Heart right ventricle (tissue), 16 donors: ENCODE results near the gene MMP24OS. TPM values are rescaled to one million over a fixed set of nuclear protein-coding genes. Genes with fewer than 3 reads are reported as not detected.

Experiments
- ATAC-seq, 8 donors: fragments of 200-7000 bp; cut with Tn5 transposase; one replicate each; pipeline ENCODE4 v1.9.1; 2020; ENCODE audit warnings: mild to moderate bottlenecking in 8 of 8, moderate library complexity in 8 of 8, moderate number of reproducible peaks in 1 of 8
- DNase-seq, 2 donors: peaks; one replicate each; pipeline ENCODE4 v3.0.0-alpha.2; 2020
- H3K27ac ChIP-seq, 10 donors: fragments of 200-600 bp; sonication (generic) in 2 of 10; one replicate each; pipeline versions ENCODE4 v1.5.0 to v1.8.0; 2020 to 2022; ENCODE audit warnings: mild to moderate bottlenecking in 3 of 10
- H3K27me3 ChIP-seq, 7 donors: fragments of 200-600 bp; one replicate each; pipeline ENCODE4 v1.8.0; 2021 to 2022; ENCODE audit warnings: mild to moderate bottlenecking in 2 of 7
- H3K36me3 ChIP-seq, 9 donors: fragments of 200-600 bp; sonication (generic) in 1 of 9; one replicate each; pipeline versions ENCODE4 v1.5.0 to v1.8.0; 2020 to 2022; ENCODE audit warnings: mild to moderate bottlenecking in 2 of 9
- H3K4me1 ChIP-seq, 9 donors: fragments of 200-600 bp; sonication (generic) in 1 of 9; one replicate each; pipeline versions ENCODE4 v1.5.0 to v1.8.0; 2020 to 2022; ENCODE audit warnings: mild to moderate bottlenecking in 4 of 9
- H3K4me3 ChIP-seq, 10 donors: fragments of 200-600 bp; sonication (generic) in 2 of 10; one replicate each; pipeline versions ENCODE4 v1.5.0 to v1.8.0; 2020 to 2022; ENCODE audit warnings: mild to moderate bottlenecking in 7 of 10, moderate library complexity in 2 of 10
- H3K9me3 ChIP-seq, 11 donors: fragments of 200-600 bp in 10 of 11; sonication (generic) in 2 of 11; one replicate each; pipeline versions ENCODE4 v1.5.0 to v1.8.0; 2013 to 2022; ENCODE audit warnings: mild to moderate bottlenecking in 2 of 11, control low read depth in 1 of 11, moderate library complexity in 1 of 11
- WGBS, 2 donors: extraction: QIAGEN DNeasy Blood & Tissue Kit; methylation state at CpG; one replicate each; pipeline ENCODE4 v1.1.7; 2013; ENCODE audit warnings: inconsistent platforms in 1 of 2; 5-methylcytosine and 5-hydroxymethylcytosine counted together
- intact Hi-C, 10 donors: fragments of 100-400 bp; cut with DNase I; formaldehyde crosslinking; loops; one replicate each; pipeline versions ENCODE4 v1.11.1 to v1.14.2; 2022
- polyA plus RNA-seq, 2 donors: library from polyadenylated mRNA; stranded (reverse); fragments of 200-250 nt; gene quantifications; one replicate each; pipeline ENCODE4 v1.2.3, GENCODE V29; 2013
- total RNA-seq, 10 donors: library from RNA; stranded (reverse); fragmentation: NEBNext Ultra II Directional in 3 of 10; extraction: Animal tissue kit (Norgen Biotek cat#: 25700) in 3 of 10; gene quantifications; one replicate each; pipeline versions ENCODE4 v1.2.1 to v1.2.4, GENCODE V29; 2021 to 2023
- TF ChIP-seq, protein P1 (sequence below), 9 donors: fragments of 200-600 bp; sonication (generic) in 2 of 9; IDR thresholded peaks; one replicate each; pipeline versions ENCODE4 v1.5.0 to v1.8.0; 2021 to 2022; ENCODE audit warnings: antibody characterized with exemption in 9 of 9, mild to moderate bottlenecking in 5 of 9, moderate library complexity in 1 of 9
- donor health status: Arrhythmogenic right ventricular cardiomyopathy.
- donor health status: ischemic (EF 13 %, LVEDD 7.1; RV severe dilation, severe dysfunction).
- donor health status: healthy with polysubstance abuse.
- donor health status: DM: no; HTN: yes; CAD: no.
- donor health status: DM: no; HTN: no; CAD: no.
- donor health status: ischemic (EF 25% LVEDD 6.9; RV normal size, moderate dysfunction).
- donor health status: ischemic (EF 25% LVEDD 5.7; RV mildly dilated, moderate dysfunction).
- donor health status: healthy.
- donor health status: DM: yes; HTN: yes; CAD: no.
- donor health status: Ischemic cardiomyopathy.
- donor health status: ischemic (EF 35%, LVEDD 5.7; RV mildly dilated, moderate dysfunction).
- donor health status: nonischemic (EF 11% LVEDD 7.7; RV severe dilation, severe dysfunction).
- donor health status: DM: yes; HTN: yes; CAD: no.
- donor health status: PGD.
- donor health status: ischemic (EF 29% LVEDD 5.4; RV normal size, mild dysfunction).
- donor health status: nonischemic (EF 23%, LVEDD 6.1; RV moderate dilation, normal function).

The MMP24OS gene
- total and polyA plus RNA-seq, 12 donors, result 14.4 to 64.1 (median 46.1) TPM

DNA sequence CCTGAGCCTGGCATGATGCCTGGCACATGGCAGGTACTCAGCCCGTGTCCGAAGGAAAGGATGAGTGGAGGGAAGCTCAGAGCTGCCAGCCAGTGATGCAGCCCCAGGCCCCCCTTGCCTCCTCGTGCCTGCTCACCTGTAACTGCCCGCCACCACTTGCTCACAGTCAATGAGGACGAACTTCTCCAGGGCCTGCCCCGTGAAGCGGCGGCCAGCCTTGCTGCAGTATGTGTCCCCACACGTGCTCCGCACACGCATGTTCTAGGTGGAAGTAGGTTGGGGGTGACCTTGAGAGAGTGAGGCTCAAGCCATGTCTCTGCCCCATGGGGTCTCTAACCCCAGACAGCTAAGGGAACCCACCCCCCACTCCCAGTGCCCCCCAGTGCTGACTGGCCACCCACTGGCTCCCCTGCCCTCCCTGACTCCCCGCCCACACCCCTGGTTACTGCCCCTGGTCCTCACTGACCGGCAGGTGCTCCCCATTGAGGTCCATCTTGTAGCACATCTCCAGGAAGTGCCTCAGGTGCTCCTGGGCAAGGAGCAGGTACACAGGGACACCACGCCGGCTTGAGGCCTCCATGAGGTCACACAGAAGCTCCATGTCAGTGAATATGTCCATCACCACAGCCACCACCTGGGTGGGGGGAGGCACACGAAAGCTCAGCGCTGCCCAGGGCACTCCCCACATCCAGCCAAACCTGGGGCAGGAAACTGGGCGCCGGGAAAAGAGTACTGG lies 10.6 kb upstream of the MMP24OS start:
- Histone ChIP-seq H3K36me3 (no peaks in the 10 kb centered on the region), H3K4me3 (no peak overlapping the region), H3K4me1 (peaks cover 4 to 12% (median 11%) of the 10 kb centered on the region in 9 donors), H3K9me3 (no peaks in the 10 kb centered on the region), H3K27ac (no peak overlapping the region), H3K27me3 (peaks cover 0 to 14% (median 4%) of the 10 kb centered on the region in 7 donors)
- TF ChIP-seq, protein P1, sequence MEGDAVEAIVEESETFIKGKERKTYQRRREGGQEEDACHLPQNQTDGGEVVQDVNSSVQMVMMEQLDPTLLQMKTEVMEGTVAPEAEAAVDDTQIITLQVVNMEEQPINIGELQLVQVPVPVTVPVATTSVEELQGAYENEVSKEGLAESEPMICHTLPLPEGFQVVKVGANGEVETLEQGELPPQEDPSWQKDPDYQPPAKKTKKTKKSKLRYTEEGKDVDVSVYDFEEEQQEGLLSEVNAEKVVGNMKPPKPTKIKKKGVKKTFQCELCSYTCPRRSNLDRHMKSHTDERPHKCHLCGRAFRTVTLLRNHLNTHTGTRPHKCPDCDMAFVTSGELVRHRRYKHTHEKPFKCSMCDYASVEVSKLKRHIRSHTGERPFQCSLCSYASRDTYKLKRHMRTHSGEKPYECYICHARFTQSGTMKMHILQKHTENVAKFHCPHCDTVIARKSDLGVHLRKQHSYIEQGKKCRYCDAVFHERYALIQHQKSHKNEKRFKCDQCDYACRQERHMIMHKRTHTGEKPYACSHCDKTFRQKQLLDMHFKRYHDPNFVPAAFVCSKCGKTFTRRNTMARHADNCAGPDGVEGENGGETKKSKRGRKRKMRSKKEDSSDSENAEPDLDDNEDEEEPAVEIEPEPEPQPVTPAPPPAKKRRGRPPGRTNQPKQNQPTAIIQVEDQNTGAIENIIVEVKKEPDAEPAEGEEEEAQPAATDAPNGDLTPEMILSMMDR (IDR thresholded peaks at IDR 0.05), result no peak
- intact Hi-C loops, result no loop called here
- ATAC-seq, result no peak
- DNase-seq, result no peak
- 79 to 83% methylated on average over 19 of the region's 19 CpGs for WGBS, 2 donors

DNA sequence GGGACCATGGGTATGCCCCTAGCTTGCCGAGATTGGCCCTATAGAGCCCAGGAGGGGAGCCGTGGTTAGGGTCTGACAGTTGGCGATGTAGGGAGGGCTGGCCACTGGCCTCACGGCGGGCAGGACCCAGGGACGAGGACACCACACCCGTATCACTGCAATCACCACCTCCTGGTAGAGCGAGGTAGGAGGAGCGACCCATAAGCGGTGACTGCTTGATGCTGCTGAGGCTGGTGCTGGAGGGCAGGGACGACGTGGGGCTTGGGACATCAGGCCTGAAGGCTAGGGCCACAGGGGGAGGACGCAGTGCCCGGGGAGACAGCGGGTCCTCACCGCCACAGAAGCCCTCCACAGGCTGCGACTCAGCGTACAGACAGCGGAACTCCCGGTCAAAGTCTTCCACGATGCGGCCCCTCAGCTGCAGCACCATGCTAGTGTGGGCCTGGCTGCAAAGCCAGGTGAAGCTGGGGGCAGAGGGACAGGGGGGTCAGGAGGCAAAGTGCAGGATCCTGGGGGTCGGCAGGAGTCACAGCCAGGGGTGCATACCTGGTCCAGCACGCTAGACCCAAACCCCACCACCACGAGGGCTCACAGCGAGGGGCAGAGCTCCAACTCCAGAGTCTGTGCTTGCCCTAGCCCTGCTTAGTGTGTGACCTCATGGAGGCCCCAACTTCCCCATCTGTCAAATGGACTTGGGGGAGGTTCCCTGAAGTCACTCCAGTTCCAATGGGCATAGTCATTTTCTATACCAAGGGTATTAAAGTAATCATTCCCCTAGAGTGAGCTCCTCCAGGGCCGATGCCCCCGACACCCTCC lies 9.8 kb upstream of the MMP24OS start:
- ATAC-seq (no peak), DNase-seq (no peak)
- no peak overlapping the region for H3K27ac ChIP-seq
- peaks cover 0 to 9% (median 0%) of the 10 kb centered on the region in 7 donors for H3K27me3 ChIP-seq
- H3K36me3 ChIP-seq, result peaks cover 0 to 6% (median 0%) of the 10 kb centered on the region in 9 donors
- intact Hi-C loops, result no loop called here
- WGBS, 2 donors, result 86 to 89% methylated on average over 28 of the region's 28 CpGs
- H3K9me3 ChIP-seq, result no peaks in the 10 kb centered on the region
- H3K4me3 ChIP-seq, result no peak overlapping the region
- TF ChIP-seq, protein P1 (IDR thresholded peaks at IDR 0.05), result no peak
- H3K4me1 ChIP-seq, result peaks cover 7 to 20% (median 17%) of the 10 kb centered on the region in 9 donors

DNA sequence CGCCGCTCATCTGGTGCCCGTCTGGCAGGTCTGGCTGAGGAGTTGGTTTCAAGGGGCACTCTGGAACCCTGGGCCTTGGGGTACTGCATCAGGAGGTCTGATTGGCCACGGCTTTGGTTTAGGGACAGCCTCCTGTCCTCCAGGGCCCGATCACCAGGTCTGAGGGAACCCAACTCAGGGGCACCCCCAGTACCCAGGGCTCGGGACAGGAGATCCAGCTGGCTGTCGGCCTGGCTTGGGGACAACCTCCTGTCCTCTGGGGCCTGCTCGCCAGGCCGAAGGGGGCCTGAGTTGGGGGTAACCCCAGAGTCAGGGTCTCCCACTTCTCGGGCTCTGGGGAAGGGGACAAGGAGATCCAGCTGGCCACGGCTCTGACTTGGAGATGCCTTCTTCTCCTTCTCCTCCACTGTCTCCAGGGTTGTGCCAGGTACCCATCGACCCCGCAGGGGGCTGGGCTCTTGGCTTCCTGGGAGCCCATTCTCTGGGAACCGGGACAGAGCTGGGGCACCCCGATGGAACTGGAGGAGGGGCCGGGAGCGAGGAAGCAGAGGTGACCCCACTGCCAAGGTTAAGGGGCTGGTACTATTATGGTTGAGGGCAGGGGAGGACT lies 9.1 kb upstream of the MMP24OS start:
- no peak for DNase-seq
- no peak for ATAC-seq
- 87 to 92% methylated on average over 17 of the region's 17 CpGs for WGBS, 2 donors

More for the DNA sequence above, 9.1 kb upstream of the MMP24OS start:
- intact Hi-C loops, result no loop called here
- H3K4me1 ChIP-seq, result peaks cover 7 to 27% (median 18%) of the 10 kb centered on the region in 9 donors
- H3K36me3 ChIP-seq, result peaks cover 0 to 13% (median 0%) of the 10 kb centered on the region in 9 donors
- H3K9me3 ChIP-seq, result no peaks in the 10 kb centered on the region
- H3K4me3 ChIP-seq, result no peak overlapping the region
- no peak overlapping the region for H3K27ac ChIP-seq
- TF ChIP-seq, protein P1 (IDR thresholded peaks at IDR 0.05), result no peak
- H3K27me3 ChIP-seq, result peaks cover 0 to 3% (median 0%) of the 10 kb centered on the region in 7 donors
